NB4 (cell line): ENCODE results near the gene HEMGN.

ENCODE experiments used
- DNase-seq: peaks from one replicate; pipeline ENCODE4 v3.0.0; 2010; ENCODE audit warnings: low read depth
- H3K4me3 ChIP-seq: one replicate; pipeline ENCODE4 v1.5.1; 2011; ENCODE audit warnings: mild to moderate bottlenecking, low read depth, low read length, moderate library complexity
- MAX ChIP-seq: IDR thresholded peaks from 2 replicates; pipeline ENCODE4 v1.6.1; 2011; ENCODE audit warnings: low read depth, low read length
- MYC ChIP-seq: IDR thresholded peaks from 2 replicates; pipeline ENCODE4 v1.6.1; 2011; ENCODE audit warnings: low read depth, low read length
- POLR2A ChIP-seq: IDR thresholded peaks from 2 replicates; pipeline ENCODE4 v1.6.1; 2011; ENCODE audit warnings: mild to moderate bottlenecking; ENCODE audit not compliant: insufficient read length; ENCODE audit errors: extremely low read depth
- TF ChIP-seq, protein P1 (sequence below): IDR thresholded peaks from one replicate; pipeline ENCODE4 v1.5.1; 2012; ENCODE audit warnings: low read depth, low read length

Gene HEMGN

GRCh38 chr9:97925497-97926334, 12.3 kb downstream of the HEMGN start:
- no peak overlapping the region for H3K4me3 ChIP-seq
- TF ChIP-seq MYC (no peak), POLR2A (no peak), MAX (no peak)
- TF ChIP-seq, protein P1, sequence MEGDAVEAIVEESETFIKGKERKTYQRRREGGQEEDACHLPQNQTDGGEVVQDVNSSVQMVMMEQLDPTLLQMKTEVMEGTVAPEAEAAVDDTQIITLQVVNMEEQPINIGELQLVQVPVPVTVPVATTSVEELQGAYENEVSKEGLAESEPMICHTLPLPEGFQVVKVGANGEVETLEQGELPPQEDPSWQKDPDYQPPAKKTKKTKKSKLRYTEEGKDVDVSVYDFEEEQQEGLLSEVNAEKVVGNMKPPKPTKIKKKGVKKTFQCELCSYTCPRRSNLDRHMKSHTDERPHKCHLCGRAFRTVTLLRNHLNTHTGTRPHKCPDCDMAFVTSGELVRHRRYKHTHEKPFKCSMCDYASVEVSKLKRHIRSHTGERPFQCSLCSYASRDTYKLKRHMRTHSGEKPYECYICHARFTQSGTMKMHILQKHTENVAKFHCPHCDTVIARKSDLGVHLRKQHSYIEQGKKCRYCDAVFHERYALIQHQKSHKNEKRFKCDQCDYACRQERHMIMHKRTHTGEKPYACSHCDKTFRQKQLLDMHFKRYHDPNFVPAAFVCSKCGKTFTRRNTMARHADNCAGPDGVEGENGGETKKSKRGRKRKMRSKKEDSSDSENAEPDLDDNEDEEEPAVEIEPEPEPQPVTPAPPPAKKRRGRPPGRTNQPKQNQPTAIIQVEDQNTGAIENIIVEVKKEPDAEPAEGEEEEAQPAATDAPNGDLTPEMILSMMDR, result no peak
- no peak for DNase-seq

DNA sequence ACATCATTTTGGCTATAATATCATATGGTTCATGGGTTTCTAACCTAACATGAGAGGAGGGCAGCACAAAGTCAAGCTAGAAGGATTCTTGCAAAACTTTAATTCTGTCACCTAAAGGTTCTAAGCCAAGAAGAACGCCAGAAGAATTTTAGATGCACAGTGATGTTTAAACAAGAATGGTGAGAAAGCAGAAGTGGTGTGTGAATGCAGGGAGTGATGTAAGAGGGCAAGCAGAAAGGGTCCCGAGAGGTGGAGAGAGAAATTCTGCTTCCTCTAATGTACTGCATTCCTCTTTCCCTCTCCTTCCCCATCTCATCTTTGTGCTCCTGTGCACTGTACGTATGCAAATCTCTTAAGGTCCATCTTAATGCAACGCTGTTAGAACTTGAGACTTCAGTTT, 13.6 kb downstream of the HEMGN start:
- no peak for TF ChIP-seq POLR2A
- no peak for TF ChIP-seq MYC
- no peak for TF ChIP-seq MAX
- peak; percentile 85 for DNase-seq
- no peak overlapping the region for H3K4me3 ChIP-seq

DNA sequence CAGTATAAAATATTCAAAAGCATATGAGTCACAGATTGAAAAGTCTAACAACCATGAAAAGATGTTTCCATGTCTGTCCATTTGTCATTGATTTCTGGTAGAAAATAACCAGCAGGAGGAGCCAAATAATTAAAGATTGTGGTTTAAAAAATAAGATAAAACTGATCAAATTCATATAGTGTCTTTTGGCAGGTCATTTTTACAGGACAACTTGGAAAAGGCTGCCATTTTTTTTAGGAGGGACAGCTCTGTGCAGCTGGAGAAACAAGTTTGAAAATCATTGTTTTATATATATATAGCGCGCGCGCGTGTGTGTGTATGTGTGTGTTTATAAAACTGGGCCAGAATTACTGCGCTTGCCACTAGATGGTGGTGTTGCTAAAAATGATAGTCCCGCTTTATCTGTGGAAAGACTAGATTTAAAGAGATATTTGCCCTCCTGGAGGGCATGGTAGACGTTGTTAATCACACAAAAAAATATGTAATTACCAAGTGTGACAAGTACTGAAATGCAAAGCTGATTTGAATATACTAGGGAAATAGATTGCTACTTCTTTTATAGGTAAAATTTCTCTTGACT, 14.4 kb downstream of the HEMGN start:
- TF ChIP-seq MAX (0 out of 2 replicates have a peak, but pooled peaks have one; percentile 20), MYC (no peak)
- TF ChIP-seq, protein P1, result peak; percentile 54
- peak; percentile 83 for DNase-seq
- H3K4me3 ChIP-seq, result peak overlapping the region; percentile 83

DNA sequence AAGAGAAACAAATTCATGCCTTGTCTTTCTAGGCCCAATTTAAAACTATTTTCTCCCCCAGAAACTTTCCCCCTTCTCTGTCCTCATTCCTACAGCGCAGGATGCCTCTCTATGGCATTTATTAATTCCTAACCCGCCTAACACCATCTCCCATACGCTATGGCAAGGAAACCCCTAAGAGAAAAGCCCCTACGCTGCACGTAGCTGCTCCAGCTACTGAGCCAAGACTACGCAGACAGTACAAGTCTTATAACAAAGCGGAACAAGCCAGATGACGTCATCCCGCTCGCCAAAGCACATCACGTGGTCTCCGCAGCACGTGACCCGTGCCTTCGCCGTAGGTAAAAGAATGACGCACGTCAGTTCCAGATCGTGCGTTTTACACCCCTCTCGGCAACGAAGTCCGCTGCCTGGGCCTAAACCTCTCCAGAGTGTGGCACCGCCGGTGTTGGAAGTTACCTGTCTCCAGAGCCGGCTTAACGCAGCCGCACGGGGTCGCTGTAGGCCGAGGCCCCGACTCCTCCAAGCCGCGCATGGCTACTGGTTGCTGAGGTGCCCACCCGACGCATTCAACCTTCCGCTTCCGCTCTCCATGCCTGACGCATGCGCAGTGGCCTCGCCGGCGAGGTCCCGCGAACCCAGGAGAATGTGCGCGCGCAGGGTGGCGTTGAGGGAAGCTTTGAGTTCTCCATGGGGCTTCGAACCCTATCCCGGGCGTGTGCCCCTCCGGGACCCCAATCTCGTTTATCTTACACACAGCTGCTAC, 15.8 kb downstream of the HEMGN start, which contains the start of gene TRMO:
TRMO (minus strand) TSS at position 542 of the 766 bp plus-strand sequence; CDS start at position 535, 7 bp downstream.
- DNase-seq, result peak; percentile 97
- TF ChIP-seq, protein P1, result peak; percentile 60
- TF ChIP-seq MYC (peak; percentile 89; the same call in 1 of the 2 replicates), MAX (peak; percentile 100), POLR2A (peak; percentile 89)
- peak within 1 kb of the TSS; percentile 83 for H3K4me3 ChIP-seq

DNA sequence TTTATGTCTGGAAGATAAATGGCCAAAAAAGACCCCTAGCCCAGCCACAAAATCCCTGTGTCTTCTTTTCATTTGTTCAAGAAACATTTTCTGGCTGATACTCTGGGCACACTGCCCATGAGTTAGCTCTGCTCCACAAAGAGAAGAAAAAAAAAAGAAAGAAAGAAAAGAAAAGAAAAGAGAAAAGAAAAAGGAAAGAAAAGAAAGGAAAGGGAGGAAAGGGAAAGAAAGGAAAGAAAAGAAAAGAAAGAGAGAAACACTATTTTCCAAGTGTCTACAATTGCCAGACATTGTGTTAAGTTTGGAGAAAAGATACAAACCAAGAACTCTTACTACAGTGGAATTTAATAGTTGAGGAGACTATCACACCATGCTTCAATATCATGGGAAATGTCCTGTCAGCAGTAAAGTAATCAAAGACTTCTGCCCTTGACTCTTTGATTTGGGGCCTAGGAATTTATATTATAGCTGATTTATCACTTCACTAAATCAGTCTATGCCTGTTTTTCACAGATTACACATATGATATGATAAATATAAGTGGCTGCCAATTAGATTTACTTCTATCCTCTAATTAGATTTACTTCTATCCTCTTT, 18.7 kb downstream of the HEMGN start:
- no peak for DNase-seq
- TF ChIP-seq POLR2A, result no peak
- no peak overlapping the region for H3K4me3 ChIP-seq

DNA sequence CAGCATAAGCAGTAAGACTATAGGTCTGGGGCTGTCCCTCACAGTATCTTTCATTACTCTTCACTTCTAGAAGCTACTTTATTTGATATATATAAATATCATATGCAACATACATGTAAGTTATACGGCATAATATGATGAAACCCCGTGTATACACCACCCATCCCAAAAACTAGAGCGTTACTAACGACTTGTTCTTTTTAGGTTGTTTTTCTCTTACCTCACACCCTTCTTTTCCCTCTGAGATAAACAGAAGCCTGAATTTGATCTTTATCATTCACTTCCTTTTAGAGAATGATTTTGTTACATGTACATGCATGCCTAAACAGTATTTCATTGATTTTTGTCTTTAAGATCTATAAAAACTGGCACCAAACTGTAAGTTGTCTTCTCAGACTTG, 19.4 kb downstream of the HEMGN start:
- H3K4me3 ChIP-seq, result no peak overlapping the region
- TF ChIP-seq MYC, result no peak
- TF ChIP-seq, protein P1, result no peak
- TF ChIP-seq MAX, result no peak
- TF ChIP-seq POLR2A, result no peak
- no peak for DNase-seq
